K562 (cell line): Measurements from ENCODE around the gene NSUN2. TPM values are rescaled to one million over a fixed set of nuclear protein-coding genes. Genes with fewer than 3 reads are reported as not detected.

Experiments
- CBX1 ChIP-seq: sonication (generic); IDR thresholded peaks from 2 replicates; pipeline ENCODE4 v1.6.1; 2016; ENCODE audit warnings: antibody characterized with exemption, low read depth, mild to moderate bottlenecking
- FUS ChIP-seq: fragments of 200-400 bp; formaldehyde crosslinking; optimal IDR thresholded peaks from 2 replicates; pipeline ENCODE3; 2017; ENCODE audit warnings: low read depth, low read length
- NR2C2 ChIP-seq, 2 experiments: fragments of 200-800 bp in 1 of 2; sonication (Bioruptor generic) in 1 of 2; sonication (generic) in 1 of 2; formaldehyde crosslinking in 1 of 2; IDR thresholded peaks; 2 replicates each; pipeline versions ENCODE4 v1.6.1 to v1.8.0; 2016 to 2022; ENCODE audit warnings: mild to moderate bottlenecking in 1 of 2, missing compliant biosample characterization in 1 of 2, missing genetic modification characterization in 1 of 2, missing genetic modification reagents in 1 of 2
- PCBP1 ChIP-seq: fragments of 200-400 bp; formaldehyde crosslinking; IDR thresholded peaks from 2 replicates; pipeline ENCODE4 v1.6.1; 2018; ENCODE audit warnings: mild to moderate bottlenecking, low read depth, low read length; ENCODE audit not compliant: poor library complexity, severe bottlenecking
- RBBP5 ChIP-seq: fragments of 200-600 bp; sonication (generic); IDR thresholded peaks from 2 replicates; pipeline ENCODE4 v1.6.1; 2012; ENCODE audit warnings: borderline replicate concordance, mild to moderate bottlenecking, low read length, control low read depth, inconsistent platforms; ENCODE audit not compliant: insufficient read depth, poor library complexity, severe bottlenecking
- polyA plus RNA-seq, 8 experiments: library from polyadenylated mRNA; depleted of rRNA in 4 of 8; stranded (reverse) in 5 of 8; unstranded in 3 of 8; fragments of >200 nt; fragmentation: Nextera tagmentation in 2 of 8; fragmentation: Illumina TruSeq in 1 of 8; extraction: Ambion mirVana in 2 of 8; extraction: Trizol in 1 of 8; gene quantifications; 2 replicates each; pipeline versions ENCODE4 v1.2.1 to v1.2.3, GENCODE V29; 2011 to 2014; ENCODE audit warnings: inconsistent platforms in 1 of 8, missing spikeins in 1 of 8
- total RNA-seq, 7 experiments: library from RNA; depleted of rRNA in 6 of 7; stranded (reverse); fragments of >200 nt in 6 of 7; fragmentation: Illumina TruSeq in 2 of 7; extraction: Trizol in 2 of 7; gene quantifications; 2 replicates each; pipeline versions ENCODE4 v1.2.1 to v1.2.3, GENCODE V29; 2011 to 2021; ENCODE audit warnings: low replicate concordance in 1 of 7
- TF ChIP-seq, protein P1 (sequence below): fragments of 450-650 bp; IDR thresholded peaks from 2 replicates; pipeline ENCODE4 v1.6.1; 2016; ENCODE audit warnings: mild to moderate bottlenecking, moderate library complexity
- TF ChIP-seq, protein P2 (sequence below): fragments of 250-450 bp; sonication (Bioruptor Pico); IDR thresholded peaks from 2 replicates; pipeline ENCODE4 v1.4.0; 2020; ENCODE audit warnings: mild to moderate bottlenecking, moderate library complexity

NSUN2 gene
- total and polyA plus RNA-seq, 9 of the 15 experiments (the other 6 are each of a cell fraction or from before 2014, with no cell fraction given) = 9.2 to 167 (median 127) TPM

DNA sequence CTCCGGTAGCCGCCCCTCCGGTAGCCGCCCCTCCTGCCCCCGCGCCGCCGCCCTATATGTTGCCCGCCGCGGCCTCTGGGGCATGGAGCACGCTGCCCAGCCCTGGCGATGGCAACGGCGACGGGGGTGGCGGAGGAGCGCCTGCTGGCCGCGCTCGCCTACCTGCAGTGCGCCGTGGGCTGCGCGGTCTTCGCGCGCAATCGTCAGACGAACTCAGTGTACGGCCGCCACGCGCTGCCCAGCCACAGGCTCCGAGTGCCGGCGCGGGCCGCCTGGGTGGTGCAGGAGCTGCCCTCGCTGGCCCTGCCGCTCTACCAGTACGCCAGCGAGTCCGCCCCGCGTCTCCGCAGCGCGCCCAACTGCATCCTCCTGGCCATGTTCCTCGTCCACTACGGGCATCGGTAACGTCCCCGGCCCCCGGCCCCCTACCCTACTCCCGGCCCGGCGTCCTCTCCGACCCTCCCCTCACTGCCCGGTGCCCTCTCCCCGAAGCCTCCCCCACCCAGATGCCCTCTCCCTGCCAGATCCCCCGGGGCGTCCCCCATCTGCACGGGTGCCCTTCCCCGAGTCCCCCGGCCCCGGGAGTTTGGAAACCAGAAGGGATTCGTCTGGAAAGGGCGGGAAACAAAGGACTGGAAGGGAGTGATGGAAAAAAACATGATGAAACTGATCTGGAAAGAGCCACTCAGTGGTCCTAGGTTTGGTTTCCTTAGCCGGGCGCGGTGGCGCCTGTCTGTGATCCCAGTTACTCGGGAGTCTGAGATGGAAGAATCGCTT is 813 bp upstream of the NSUN2 start (continued):
- TF ChIP-seq RBBP5 (peak; percentile 61), PCBP1 (peak; percentile 58), NR2C2 (CRISPR knock-in tag; IDR thresholded peaks at IDR 0.05) (0 out of 2 replicates have a peak, but pooled peaks have one; percentile 36), NR2C2 (tag; IDR thresholded peaks at IDR 0.05) (no peak), CBX1 (0 out of 2 replicates have a peak, but pooled peaks have one; percentile 33), FUS (peak; percentile 46)
- TF ChIP-seq, protein P1, sequence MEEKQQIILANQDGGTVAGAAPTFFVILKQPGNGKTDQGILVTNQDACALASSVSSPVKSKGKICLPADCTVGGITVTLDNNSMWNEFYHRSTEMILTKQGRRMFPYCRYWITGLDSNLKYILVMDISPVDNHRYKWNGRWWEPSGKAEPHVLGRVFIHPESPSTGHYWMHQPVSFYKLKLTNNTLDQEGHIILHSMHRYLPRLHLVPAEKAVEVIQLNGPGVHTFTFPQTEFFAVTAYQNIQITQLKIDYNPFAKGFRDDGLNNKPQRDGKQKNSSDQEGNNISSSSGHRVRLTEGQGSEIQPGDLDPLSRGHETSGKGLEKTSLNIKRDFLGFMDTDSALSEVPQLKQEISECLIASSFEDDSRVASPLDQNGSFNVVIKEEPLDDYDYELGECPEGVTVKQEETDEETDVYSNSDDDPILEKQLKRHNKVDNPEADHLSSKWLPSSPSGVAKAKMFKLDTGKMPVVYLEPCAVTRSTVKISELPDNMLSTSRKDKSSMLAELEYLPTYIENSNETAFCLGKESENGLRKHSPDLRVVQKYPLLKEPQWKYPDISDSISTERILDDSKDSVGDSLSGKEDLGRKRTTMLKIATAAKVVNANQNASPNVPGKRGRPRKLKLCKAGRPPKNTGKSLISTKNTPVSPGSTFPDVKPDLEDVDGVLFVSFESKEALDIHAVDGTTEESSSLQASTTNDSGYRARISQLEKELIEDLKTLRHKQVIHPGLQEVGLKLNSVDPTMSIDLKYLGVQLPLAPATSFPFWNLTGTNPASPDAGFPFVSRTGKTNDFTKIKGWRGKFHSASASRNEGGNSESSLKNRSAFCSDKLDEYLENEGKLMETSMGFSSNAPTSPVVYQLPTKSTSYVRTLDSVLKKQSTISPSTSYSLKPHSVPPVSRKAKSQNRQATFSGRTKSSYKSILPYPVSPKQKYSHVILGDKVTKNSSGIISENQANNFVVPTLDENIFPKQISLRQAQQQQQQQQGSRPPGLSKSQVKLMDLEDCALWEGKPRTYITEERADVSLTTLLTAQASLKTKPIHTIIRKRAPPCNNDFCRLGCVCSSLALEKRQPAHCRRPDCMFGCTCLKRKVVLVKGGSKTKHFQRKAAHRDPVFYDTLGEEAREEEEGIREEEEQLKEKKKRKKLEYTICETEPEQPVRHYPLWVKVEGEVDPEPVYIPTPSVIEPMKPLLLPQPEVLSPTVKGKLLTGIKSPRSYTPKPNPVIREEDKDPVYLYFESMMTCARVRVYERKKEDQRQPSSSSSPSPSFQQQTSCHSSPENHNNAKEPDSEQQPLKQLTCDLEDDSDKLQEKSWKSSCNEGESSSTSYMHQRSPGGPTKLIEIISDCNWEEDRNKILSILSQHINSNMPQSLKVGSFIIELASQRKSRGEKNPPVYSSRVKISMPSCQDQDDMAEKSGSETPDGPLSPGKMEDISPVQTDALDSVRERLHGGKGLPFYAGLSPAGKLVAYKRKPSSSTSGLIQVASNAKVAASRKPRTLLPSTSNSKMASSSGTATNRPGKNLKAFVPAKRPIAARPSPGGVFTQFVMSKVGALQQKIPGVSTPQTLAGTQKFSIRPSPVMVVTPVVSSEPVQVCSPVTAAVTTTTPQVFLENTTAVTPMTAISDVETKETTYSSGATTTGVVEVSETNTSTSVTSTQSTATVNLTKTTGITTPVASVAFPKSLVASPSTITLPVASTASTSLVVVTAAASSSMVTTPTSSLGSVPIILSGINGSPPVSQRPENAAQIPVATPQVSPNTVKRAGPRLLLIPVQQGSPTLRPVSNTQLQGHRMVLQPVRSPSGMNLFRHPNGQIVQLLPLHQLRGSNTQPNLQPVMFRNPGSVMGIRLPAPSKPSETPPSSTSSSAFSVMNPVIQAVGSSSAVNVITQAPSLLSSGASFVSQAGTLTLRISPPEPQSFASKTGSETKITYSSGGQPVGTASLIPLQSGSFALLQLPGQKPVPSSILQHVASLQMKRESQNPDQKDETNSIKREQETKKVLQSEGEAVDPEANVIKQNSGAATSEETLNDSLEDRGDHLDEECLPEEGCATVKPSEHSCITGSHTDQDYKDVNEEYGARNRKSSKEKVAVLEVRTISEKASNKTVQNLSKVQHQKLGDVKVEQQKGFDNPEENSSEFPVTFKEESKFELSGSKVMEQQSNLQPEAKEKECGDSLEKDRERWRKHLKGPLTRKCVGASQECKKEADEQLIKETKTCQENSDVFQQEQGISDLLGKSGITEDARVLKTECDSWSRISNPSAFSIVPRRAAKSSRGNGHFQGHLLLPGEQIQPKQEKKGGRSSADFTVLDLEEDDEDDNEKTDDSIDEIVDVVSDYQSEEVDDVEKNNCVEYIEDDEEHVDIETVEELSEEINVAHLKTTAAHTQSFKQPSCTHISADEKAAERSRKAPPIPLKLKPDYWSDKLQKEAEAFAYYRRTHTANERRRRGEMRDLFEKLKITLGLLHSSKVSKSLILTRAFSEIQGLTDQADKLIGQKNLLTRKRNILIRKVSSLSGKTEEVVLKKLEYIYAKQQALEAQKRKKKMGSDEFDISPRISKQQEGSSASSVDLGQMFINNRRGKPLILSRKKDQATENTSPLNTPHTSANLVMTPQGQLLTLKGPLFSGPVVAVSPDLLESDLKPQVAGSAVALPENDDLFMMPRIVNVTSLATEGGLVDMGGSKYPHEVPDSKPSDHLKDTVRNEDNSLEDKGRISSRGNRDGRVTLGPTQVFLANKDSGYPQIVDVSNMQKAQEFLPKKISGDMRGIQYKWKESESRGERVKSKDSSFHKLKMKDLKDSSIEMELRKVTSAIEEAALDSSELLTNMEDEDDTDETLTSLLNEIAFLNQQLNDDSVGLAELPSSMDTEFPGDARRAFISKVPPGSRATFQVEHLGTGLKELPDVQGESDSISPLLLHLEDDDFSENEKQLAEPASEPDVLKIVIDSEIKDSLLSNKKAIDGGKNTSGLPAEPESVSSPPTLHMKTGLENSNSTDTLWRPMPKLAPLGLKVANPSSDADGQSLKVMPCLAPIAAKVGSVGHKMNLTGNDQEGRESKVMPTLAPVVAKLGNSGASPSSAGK = peak; percentile 47; the same call in 1 of the 2 replicates
- TF ChIP-seq, protein P2, sequence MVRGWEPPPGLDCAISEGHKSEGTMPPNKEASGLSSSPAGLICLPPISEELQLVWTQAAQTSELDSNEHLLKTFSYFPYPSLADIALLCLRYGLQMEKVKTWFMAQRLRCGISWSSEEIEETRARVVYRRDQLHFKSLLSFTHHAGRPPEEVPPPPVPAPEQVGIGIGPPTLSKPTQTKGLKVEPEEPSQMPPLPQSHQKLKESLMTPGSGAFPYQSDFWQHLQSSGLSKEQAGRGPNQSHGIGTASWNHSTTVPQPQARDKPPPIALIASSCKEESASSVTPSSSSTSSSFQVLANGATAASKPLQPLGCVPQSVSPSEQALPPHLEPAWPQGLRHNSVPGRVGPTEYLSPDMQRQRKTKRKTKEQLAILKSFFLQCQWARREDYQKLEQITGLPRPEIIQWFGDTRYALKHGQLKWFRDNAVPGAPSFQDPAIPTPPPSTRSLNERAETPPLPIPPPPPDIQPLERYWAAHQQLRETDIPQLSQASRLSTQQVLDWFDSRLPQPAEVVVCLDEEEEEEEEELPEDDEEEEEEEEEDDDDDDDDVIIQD (CRISPR knock-in tag) = 0 out of 2 replicates have a peak, but pooled peaks have one; percentile 78
- TF ChIP-seq, all 486 proteins: peak for 36
